SK-N-SH (cell line): Measurements from ENCODE around the gene IGSF9. TPM values are rescaled to one million over a fixed set of nuclear protein-coding genes. Genes with fewer than 3 reads are reported as not detected.

Source experiments
- CTCF ChIA-PET: fragments of 300-600, 350-600 bp; formaldehyde crosslinking; extraction: SDS; loops from one replicate; lab custom pipeline; 2021; lab: Yijun Ruan, JAX
- POLR2A ChIA-PET: fragments of 350-600 bp; sonication (Branson Sonifier 250); formaldehyde crosslinking; extraction: SDS; loops from one replicate; lab custom pipeline; 2020; ENCODE audit warnings: antibody characterized with exemption, inconsistent platforms; lab: Yijun Ruan, JAX
- DNase-seq: peaks from one replicate; pipeline ENCODE4 v3.0.0; 2012
- H2AFZ ChIP-seq: fragments of 200-600 bp; sonication (generic); 2 replicates; pipeline ENCODE4 v1.8.1; 2016; ENCODE audit warnings: antibody characterized with exemption, mild to moderate bottlenecking, low read depth
- H3F3A ChIP-seq: fragments of 200-600 bp; sonication (generic); replicated peaks from 2 replicates; pipeline ENCODE3; 2016; ENCODE audit warnings: antibody characterized with exemption, mild to moderate bottlenecking; ENCODE audit not compliant: insufficient read depth
- H3K27ac ChIP-seq, 2 experiments: fragments of 200-500 bp in 1 of 2; fragments of 200-600 bp in 1 of 2; sonication (Bioruptor generic) in 1 of 2; sonication (generic), shearing (Covaris generic) in 1 of 2; 2 replicates each; pipeline versions ENCODE4 v1.5.1 to v1.6.1; 2014 to 2016; ENCODE audit warnings: low read depth in 2 of 2, inconsistent platforms in 1 of 2, low read length in 1 of 2, mild to moderate bottlenecking in 1 of 2, mixed read lengths in 1 of 2
- H3K27me3 ChIP-seq: fragments of 200-600 bp; sonication (generic), shearing (Covaris generic); 2 replicates; pipeline ENCODE4 v1.6.1; 2016; ENCODE audit warnings: mixed run types; ENCODE audit not compliant: insufficient read depth
- H3K36me3 ChIP-seq, 2 experiments: fragments of 200-500 bp in 1 of 2; fragments of 200-600 bp in 1 of 2; sonication (Bioruptor generic) in 1 of 2; sonication (generic) in 1 of 2; replicated peaks in 1 of 2; 2 replicates each; pipeline versions ENCODE3 to v1.5.1; 2014 to 2016; ENCODE audit warnings: low read length in 1 of 2, mild to moderate bottlenecking in 1 of 2; ENCODE audit not compliant: insufficient read depth in 2 of 2, control insufficient read depth in 1 of 2
- H3K4me1 ChIP-seq, 2 experiments: fragments of 200-500 bp in 1 of 2; fragments of 200-600 bp in 1 of 2; sonication (Bioruptor generic) in 1 of 2; sonication (generic), shearing (Covaris generic) in 1 of 2; 2 replicates each; pipeline versions ENCODE4 v1.5.1 to v1.6.1; 2014 to 2016; ENCODE audit warnings: low read depth in 1 of 2, low read length in 1 of 2, mixed run types in 1 of 2; ENCODE audit not compliant: insufficient read depth in 2 of 2, control insufficient read depth in 1 of 2
- H3K4me2 ChIP-seq: fragments of 200-600 bp; sonication (generic), shearing (Covaris generic); 2 replicates; pipeline ENCODE4 v1.6.1; 2017; ENCODE audit warnings: mixed run types
- H3K4me3 ChIP-seq, 2 experiments: fragments of 200-500 bp in 1 of 2; fragments of 200-600 bp in 1 of 2; sonication (Bioruptor generic) in 1 of 2; sonication (generic), shearing (Covaris generic) in 1 of 2; 2 replicates each; pipeline versions ENCODE4 v1.5.1 to v1.8.1; 2014 to 2016; ENCODE audit warnings: low read depth in 2 of 2, inconsistent platforms in 1 of 2, low read length in 1 of 2, mild to moderate bottlenecking in 1 of 2, mixed read lengths in 1 of 2, moderate library complexity in 1 of 2
- H3K79me2 ChIP-seq: fragments of 200-600 bp; sonication (generic); 2 replicates; pipeline ENCODE4 v1.8.1; 2017; ENCODE audit warnings: mild to moderate bottlenecking; ENCODE audit not compliant: insufficient read depth
- H3K9ac ChIP-seq: fragments of 200-600 bp; sonication (generic); 2 replicates; pipeline ENCODE4 v1.6.1; 2017; ENCODE audit warnings: mixed run types
- H3K9me2 ChIP-seq: fragments of 200-600 bp; sonication (generic); 2 replicates; pipeline ENCODE4 v1.6.1; 2017; ENCODE audit warnings: mixed run types
- H3K9me3 ChIP-seq: fragments of 200-600 bp; sonication (generic); 2 replicates; pipeline ENCODE4 v1.6.1; 2017; ENCODE audit warnings: mixed run types, mild to moderate bottlenecking, moderate library complexity
- H4K20me1 ChIP-seq: fragments of 200-600 bp; sonication (generic); 2 replicates; pipeline ENCODE4 v1.6.1; 2017; ENCODE audit warnings: mild to moderate bottlenecking, mixed run types; ENCODE audit not compliant: insufficient read depth
- CTCF ChIP-seq: fragments of 200-600 bp; sonication (generic); IDR thresholded peaks from 2 replicates; pipeline ENCODE4 v1.6.1; 2017; ENCODE audit warnings: antibody characterized with exemption, mild to moderate bottlenecking, moderate library complexity
- GABPA ChIP-seq: IDR thresholded peaks from 2 replicates; pipeline ENCODE4 v1.4.0; 2012; ENCODE audit warnings: low read depth, mild to moderate bottlenecking
- JUND ChIP-seq: IDR thresholded peaks from 2 replicates; pipeline ENCODE4 v1.4.0; 2012
- NRF1 ChIP-seq: IDR thresholded peaks from 2 replicates; pipeline ENCODE4 v1.6.1; 2012; ENCODE audit warnings: low read depth, mild to moderate bottlenecking, low read length
- POLR2AphosphoS5 ChIP-seq: IDR thresholded peaks from 2 replicates; pipeline ENCODE4 v1.6.1; 2012; ENCODE audit warnings: low read depth, low read length
- SMC3 ChIP-seq: IDR thresholded peaks from 2 replicates; pipeline ENCODE4 v1.6.1; 2012; ENCODE audit warnings: low read depth, low read length, improper control_type of control experiment
- TEAD4 ChIP-seq: IDR thresholded peaks from 2 replicates; pipeline ENCODE4 v1.4.0; 2012; ENCODE audit warnings: mild to moderate bottlenecking, borderline replicate concordance; ENCODE audit not compliant: insufficient read depth
- YY1 ChIP-seq: IDR thresholded peaks from 2 replicates; pipeline ENCODE4 v1.4.0; 2012; ENCODE audit warnings: low read depth, mild to moderate bottlenecking
- WGBS: methylation state at CpG from one replicate; pipeline ENCODE4 v1.1.6; 2017; ENCODE audit warnings: low lambda C conversion rate; 5-methylcytosine and 5-hydroxymethylcytosine counted together
- polyA plus RNA-seq, 3 experiments: library from polyadenylated mRNA; depleted of rRNA; stranded (reverse); fragments of >200 nt; gene quantifications; 2 replicates each; pipeline ENCODE4 v1.2.3, GENCODE V29; 2012
- TF ChIP-seq, protein P1 (sequence below): IDR thresholded peaks from 2 replicates; pipeline ENCODE4 v1.4.0; 2012; ENCODE audit warnings: low read depth
- TF ChIP-seq, protein P2 (sequence below): fragments of 150-350 bp; IDR thresholded peaks from 2 replicates; pipeline ENCODE4 v1.6.1; 2016; ENCODE audit warnings: mild to moderate bottlenecking, low read depth, low read length

Gene IGSF9
- polyA plus RNA-seq, 1 of the 3 experiments (the other 2 are of a cell fraction), result 2.4 TPM

DNA sequence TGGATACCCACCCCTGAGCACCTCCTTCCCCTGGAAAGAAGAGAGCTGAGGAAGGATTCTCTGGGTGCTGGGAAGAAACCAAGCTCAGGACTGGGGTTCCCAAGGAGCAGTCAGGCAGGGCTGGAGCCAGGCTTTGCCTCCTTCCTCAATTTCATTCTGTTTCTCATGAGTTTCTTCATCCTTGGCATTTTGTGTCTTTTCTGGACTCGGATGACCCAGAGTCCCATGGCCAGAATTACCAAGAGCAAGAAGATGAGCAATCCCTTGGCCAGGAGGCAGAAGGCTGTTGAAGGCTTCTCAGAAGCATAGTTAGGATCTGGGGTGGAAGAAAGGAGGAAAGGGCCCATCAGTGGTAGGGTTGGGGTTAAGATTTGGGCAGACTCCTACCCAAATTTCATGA lies 6.1 kb upstream of the IGSF9 start:
- Histone ChIP-seq H3K9me3 (no peaks in the 10 kb centered on the region), H3K27me3 (no peaks in the 10 kb centered on the region; the same call in 1 of the 2 replicates), H3K4me1 (no peaks in the 10 kb centered on the region), H3K4me3 (no peak overlapping the region), H3F3A (no peaks in the 10 kb centered on the region), H2AFZ (no peak overlapping the region), H3K79me2 (no peaks in the 10 kb centered on the region), H3K9me2 (no peaks in the 10 kb centered on the region), H4K20me1 (no peaks in the 10 kb centered on the region), H3K27ac (no peak overlapping the region), H3K4me2 (no peak overlapping the region), H3K36me3 (no peaks in the 10 kb centered on the region), H3K9ac (no peak overlapping the region)
- ChIA-PET CTCF (interaction anchor here (2.8 to 13.1 kb wide), 2 partner anchors 15 to 55 kb away, joined by 7 to 100 read pairs; no protein-coding TSS in a partner anchor), POLR2A (no interaction called here)
- no peak for TF ChIP-seq JUND
- WGBS, result 29% methylated on average over 1 of the region's 1 CpG
- DNase-seq, result no peak

GRCh38 chr1:159951016-159951415 lies 5.6 kb upstream of the IGSF9 start:
- no peaks in the 10 kb centered on the region; the same call in 1 of the 2 replicates for H3K27me3 ChIP-seq
- no peak overlapping the region for H3K9ac ChIP-seq
- no peaks in the 10 kb centered on the region for H3K9me3 ChIP-seq
- H3K27ac ChIP-seq, result no peak overlapping the region
- H3K4me2 ChIP-seq, result no peak overlapping the region
- H3K9me2 ChIP-seq, result no peaks in the 10 kb centered on the region
- WGBS, result 8% methylated on average over 2 of the region's 2 CpGs
- H2AFZ ChIP-seq, result no peak overlapping the region
- TF ChIP-seq, protein P1, sequence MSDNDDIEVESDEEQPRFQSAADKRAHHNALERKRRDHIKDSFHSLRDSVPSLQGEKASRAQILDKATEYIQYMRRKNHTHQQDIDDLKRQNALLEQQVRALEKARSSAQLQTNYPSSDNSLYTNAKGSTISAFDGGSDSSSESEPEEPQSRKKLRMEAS, result no peak
- TF ChIP-seq NRF1, result no peak
- TF ChIP-seq SMC3, result no peak
- TF ChIP-seq YY1, result no peak
- TF ChIP-seq, protein P2, sequence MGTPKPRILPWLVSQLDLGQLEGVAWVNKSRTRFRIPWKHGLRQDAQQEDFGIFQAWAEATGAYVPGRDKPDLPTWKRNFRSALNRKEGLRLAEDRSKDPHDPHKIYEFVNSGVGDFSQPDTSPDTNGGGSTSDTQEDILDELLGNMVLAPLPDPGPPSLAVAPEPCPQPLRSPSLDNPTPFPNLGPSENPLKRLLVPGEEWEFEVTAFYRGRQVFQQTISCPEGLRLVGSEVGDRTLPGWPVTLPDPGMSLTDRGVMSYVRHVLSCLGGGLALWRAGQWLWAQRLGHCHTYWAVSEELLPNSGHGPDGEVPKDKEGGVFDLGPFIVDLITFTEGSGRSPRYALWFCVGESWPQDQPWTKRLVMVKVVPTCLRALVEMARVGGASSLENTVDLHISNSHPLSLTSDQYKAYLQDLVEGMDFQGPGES, result no peak
- TF ChIP-seq CTCF, result no peak
- TF ChIP-seq GABPA, result no peak
- TF ChIP-seq POLR2AphosphoS5, result no peak
- TF ChIP-seq TEAD4, result no peak
- no peaks in the 10 kb centered on the region for H3K36me3 ChIP-seq
- H3F3A ChIP-seq, result no peaks in the 10 kb centered on the region
- ChIA-PET CTCF (interaction anchor here (2.8 to 13.1 kb wide), 2 partner anchors 15 to 56 kb away, joined by 7 to 100 read pairs; no protein-coding TSS in a partner anchor), POLR2A (no interaction called here)
- H3K4me3 ChIP-seq, result no peak overlapping the region
- H3K4me1 ChIP-seq, result peaks cover 0 to 2% of the 10 kb centered on the region in 2 experiments; a peak in 1 of 4 replicates
- no peak for DNase-seq
- no peaks in the 10 kb centered on the region for H4K20me1 ChIP-seq
- no peaks in the 10 kb centered on the region for H3K79me2 ChIP-seq
